Hippocampal formation (tissue), 2 donors: Measurements from ENCODE around the gene ABCA4.
"Not testable (repeated sequence)": the region's sequence is repeated elsewhere in the genome, so short reads cannot be mapped to it uniquely, and the experiment has no call there.

Source experiments
- DNase-seq, 2 donors: peaks; one replicate each; lab custom pipeline; 2025; lab: John Stamatoyannopoulos, UW

Gene ABCA4

DNA sequence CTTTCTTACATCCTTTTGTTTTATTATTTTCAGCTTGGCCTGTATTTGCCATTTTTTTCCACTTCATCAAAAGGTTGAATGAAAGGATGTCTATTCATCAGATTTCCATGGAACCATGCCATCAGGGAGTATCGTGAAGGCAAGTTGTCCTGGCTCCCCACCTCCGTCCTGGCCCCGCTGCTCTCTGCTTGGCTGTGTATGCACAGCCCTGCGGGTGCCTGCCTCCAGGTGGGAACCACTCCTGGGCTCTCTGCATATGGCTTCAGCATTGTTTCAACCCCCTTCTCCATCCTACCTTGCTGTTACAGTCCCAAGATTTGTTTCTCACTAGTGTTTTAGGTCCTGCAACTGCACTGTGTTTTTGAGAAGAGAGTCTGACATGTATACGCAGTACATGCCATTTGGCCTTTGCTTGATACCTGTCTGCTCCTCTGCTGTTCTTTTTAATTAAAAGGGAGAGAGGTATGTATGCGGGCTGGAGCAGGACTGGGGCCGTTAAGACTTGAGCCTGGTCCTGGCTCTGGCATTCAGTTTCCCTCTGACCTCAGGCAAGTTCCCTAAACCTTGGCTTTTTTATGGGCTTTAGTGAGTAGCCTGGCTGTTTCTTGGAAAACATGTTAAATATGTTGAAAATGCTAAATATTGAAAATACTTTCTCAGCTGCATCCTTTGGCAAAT, 141.8 kb downstream of the ABCA4 start:
- no peak for DNase-seq

DNA sequence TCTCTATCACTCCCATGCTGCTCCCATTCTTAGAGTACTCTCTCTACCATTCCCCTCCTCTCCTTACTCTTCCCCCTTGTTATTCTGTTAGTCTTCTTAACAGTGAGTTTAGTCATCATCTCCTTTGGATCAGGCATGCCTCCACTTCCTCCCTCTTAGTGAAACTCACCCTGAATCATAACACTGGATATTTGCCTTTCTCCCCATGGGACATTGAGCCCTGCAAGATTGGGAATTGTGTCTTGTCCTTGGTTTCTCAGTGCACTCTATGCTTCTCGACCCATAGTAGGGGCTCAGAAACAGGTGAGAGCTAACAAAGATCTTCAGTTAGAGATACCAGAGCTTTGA, 143.4 kb downstream of the ABCA4 start:
- no peak for DNase-seq

DNA sequence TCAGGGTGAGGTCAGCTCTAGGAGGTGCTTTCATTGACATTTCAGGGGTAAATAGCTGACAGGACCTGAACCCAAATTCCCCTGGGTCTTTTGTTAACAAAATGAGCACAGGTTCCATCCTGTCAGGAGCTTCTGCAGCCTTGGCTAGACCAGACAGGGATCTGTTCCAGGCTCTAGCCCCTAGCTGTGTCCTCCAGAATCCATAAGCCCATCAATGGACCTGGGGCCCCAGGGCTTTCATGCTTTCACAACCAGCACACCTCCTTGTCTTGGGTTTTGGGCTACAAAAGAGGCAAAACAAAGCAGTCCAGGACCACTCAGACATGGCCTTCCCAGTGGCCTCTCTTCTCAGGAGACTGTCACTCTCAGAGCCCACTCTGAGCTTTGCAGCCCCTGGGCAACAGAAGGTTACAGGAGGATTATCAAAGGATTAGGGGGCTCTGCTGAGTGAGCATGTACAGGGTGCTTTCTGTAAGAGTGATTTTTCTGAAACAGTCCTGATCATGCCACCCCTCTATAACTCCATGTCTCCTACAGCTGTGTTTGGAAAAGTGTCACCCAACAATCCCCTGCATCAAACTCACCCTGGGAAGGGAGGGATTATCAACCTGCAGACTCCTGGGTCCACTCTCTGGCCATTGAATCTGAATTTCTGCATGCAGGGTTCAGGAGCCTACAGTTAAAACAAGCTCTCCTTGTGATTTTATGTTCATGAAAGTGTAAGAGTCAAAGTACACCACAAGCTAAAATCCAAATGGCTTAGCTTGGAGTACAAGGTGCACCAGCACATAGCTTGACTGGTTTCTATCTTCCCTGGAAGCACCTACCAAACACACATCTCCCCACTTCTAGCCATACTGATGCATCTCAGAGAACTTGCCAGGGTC, 144.0 kb downstream of the ABCA4 start:
- no peak for DNase-seq

DNA sequence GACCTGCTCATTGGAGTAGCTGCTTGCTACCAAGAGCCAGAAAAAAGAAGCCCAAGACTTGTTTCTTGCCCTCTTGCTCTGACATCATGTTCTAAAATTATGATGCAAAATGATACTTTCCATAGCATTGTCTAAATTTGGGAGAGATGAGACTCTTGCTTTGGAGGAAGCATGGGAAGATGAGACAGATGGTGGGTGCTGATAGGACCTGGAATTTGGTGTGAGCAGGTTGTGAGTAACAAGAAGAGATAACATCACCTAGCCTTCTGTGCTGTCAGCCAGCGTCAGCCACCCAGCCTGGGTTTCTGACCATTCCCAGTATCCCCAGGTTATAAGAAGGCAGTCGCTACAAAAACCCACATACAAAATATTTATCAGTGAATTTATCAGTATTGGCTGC, 144.7 kb downstream of the ABCA4 start:
- DNase-seq: no peak

DNA sequence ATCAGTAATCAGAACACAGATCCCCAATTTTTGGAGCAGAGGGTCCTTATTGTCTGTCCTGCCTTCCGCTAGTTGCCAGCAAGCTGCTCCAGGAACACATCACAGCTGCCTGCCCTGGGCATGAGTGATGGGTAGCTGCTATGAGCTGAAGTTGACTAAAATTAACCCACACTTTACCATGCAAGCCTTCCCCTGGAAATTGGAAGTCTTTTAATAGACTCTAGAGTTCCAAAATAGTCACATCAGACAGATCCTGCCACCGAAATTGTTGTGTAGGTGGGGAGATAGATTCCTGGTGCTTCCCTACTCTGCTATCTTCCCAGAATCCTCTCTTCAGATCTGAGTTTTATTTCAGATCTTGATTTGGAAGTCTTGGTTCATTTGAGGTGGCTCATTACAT, 148.6 kb downstream of the ABCA4 start:
- no peak for DNase-seq

DNA sequence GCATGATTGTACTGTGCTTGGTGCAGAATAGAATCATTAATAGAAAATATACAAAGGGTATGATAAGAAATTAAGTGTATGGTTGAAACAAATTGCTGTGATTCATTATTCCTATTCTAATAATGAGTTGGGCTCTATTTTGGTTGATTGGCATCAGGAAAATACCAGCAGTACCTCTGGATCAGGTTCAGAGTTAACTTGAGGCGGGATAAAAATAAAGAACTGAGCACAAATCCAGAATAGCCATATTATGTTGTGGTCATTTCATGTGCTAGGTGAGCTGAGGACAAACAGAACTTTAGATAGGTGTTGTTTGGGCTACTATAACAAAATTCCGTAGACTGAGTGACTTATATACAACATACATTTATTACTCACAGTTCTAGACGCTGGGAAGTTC, 151.1 kb downstream of the ABCA4 start:
- no peak for DNase-seq

DNA sequence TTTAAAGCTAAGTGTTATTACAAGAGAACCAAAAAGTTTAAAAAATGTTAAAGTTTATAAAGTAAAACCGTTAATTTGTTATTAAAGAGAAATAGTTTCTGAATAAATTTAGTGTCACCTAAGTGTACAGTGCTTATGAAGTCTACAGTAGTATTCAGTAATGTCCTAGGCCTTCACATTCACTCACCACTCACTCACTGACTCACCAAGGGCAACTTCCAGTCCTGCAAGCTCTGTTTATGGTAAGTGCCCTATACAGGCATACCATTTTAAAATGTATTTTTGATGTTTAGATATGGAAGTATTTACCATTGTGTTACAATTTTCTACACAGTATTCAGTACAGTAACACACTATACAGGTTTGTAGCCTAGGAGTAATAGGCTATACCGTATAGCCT, 151.6 kb downstream of the ABCA4 start:
- DNase-seq: no peak

DNA sequence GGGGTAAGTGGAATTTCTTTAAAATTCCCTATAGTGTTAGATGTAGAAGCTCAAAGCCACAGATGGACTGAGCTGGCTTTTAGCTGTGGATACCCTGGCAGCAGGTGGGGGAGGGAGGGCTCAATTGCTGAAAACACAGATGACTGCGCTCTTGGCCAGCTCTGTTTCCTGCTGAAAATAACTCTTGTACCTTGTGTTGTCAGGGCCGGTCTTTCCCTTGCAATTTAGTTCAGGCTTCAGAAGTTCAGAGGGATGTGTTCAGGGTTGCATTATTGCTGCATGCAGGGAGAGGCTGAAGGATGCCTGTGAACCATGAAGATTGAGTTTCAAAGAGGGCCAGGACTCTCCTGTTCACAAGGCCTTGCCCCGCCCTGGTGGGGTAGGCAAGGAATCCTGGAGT, 153.6 kb downstream of the ABCA4 start:
- DNase-seq: no peak

DNA sequence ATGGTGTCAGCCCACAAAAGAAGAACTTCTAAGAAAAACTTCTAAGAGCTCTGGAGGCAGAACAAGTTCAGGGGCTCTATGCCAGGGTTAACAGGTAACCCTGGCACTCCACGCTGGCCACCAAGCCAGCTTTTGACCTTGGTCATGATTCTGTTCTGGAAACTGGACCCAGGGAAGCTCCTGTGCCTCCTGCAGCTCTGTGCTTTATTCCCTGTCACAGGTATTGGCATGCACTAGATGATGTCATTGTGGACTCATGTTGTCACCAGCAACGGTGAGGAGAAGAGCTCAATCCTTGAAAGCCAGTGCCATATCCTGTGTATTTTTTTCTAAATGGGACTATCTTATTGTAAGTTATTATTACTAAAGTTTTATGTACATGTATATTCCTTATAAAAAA, 155.1 kb downstream of the ABCA4 start:
- no peak for DNase-seq

DNA sequence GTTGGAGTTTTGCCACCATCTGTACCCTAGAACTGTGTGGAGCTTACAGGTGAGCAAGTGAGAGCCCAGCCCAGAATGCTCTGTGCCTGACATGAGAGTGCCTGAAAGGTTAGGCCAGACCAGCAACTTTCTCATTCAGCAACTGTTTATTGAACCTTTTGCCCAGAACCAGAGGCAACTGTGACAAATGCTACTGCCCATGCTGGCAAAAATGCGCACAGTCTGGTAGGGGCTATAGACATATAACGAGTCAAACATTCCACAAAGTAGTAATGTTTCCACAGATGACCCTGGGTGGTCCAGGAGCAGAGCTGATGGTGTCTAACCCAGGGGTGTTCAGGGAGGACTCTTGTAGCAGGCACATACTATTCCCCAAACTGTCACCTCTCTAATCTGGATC, 155.7 kb downstream of the ABCA4 start:
- DNase-seq: no peak

DNA sequence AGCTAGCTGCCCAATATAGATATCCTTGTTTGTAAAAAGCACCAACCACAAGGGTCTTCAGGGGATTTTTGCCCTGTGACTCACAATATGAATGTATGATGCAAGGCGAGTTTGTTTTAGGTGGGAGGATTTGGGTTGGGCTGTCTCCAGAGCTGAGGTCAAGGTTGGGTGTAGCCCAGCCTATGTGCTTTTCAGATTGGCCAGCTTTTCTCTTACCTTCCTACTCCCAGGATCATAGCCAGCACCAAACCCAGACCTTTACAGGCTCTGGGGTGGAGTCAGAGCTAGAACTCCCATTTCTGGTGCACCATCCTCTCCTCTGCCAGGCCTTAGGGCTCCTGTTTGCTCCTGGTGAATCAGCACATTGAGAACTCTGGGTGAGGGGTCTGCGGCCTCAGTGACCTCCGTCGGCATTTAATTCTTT, 156.2 kb downstream of the ABCA4 start:
- DNase-seq: no peak

DNA sequence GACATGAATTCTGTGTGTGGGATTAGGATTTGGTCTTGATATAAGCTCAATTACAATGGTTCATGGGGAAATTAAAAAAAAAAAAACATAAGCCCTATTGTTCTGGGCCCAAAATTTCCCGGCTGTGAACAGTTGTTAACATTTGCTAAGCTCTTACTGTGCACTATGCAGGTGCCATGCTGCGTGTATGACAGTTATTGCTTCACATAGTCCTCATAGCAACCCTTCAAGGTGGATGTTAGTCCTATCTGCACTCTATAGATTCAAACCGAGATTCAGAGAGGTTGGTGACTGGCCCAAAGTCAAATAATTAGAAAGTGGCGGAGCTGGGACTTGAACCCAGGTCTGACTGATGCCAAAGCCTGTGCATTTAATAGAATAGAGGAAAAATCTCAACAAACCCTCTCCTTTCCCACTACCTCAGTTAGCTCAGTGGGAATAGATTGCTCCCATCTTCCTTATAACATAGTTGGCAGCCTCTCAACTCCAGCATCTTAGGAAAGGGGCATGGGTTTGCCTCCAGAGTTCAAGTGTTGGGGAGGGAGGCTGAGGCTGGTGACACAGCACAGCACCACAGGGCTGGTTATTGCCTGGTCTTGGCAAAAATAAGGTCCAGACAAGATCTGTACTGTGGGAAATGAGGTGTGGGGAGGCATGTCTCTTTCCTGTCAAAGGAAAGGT, 156.7 kb downstream of the ABCA4 start:
- no peak for DNase-seq

DNA sequence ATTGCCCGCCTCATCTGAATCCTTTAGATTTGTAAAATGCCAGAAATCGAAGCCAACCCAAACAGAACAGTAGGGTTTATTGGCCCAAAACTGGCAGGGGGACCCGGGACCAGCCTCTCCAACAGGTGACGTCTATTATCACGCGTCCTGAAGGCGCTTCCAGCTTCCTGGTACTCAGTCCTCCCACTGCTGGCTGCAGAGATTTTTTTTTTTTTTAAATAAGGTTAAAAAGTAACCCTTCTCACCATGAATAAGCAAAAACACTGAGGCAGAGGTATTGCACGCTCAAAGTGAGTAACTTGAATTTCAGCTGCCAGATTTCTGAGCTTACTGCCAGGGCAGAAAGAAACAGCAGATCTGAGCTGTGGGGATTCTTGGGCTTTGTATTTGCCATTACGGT, 157.4 kb downstream of the ABCA4 start:
- DNase-seq: no peak

DNA sequence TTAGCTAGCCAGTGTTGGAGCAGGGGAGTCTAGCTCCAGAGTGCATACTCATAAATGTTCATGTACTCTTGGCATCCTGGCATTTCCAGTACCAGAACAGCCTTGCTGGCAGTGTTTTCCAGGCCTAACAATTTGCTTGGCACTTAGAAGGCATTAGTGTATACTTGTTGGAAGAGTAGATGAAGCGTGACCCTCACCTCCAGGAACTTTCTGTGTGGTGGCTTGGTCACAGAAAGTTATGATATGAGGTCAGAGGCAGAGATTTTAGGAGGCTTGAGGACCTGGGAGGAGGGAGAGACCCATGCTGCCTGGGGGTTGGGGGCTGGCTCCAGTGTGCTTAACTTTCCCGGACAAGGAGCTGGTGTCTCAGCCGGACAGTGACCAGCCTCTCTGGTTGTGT, 159.0 kb downstream of the ABCA4 start:
- no peak for DNase-seq

DNA sequence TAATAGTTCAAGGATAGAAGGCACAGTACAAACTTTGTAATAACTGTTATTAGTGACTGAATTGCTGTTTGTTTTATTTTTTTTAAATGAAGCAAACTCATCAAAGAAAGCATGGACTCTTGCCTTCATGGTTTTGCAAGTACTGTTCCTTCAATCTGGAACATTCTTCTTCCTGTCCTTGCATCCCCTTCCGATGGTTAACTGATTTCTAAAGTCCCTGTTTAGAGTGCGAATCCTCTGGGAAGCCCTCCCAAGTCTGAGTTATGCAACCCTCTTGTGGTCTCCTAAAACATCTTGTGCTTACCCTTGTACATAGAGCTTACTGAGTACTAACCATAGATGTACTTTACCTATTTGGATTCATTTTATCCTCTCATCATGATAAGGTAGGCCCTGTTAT, 159.5 kb downstream of the ABCA4 start:
- no peak for DNase-seq

DNA sequence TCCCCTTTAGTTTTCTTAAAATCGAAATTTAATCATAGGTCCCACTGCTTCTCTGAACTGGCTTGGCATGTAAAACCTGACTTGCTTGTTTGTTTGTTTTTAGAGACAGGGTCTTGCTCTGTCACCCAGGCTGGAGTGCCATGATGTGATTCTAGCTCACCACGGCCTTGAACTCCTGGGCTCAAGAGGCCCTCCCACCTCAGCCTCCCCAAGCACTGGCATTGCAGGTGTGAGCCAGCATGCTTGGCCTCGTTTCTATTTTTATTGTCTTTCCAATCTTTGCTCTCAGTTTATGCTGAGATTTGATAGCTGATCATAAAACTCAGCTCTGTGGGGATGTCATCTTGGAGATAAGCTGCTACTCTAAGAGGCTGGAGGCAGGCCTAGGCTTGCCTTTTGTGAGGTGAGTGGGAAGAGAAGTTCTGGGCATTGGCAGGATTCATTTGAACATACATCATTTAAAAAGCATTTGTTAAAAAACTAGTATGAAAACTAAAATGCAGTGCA, 160.3 kb downstream of the ABCA4 start:
- DNase-seq: no peak

DNA sequence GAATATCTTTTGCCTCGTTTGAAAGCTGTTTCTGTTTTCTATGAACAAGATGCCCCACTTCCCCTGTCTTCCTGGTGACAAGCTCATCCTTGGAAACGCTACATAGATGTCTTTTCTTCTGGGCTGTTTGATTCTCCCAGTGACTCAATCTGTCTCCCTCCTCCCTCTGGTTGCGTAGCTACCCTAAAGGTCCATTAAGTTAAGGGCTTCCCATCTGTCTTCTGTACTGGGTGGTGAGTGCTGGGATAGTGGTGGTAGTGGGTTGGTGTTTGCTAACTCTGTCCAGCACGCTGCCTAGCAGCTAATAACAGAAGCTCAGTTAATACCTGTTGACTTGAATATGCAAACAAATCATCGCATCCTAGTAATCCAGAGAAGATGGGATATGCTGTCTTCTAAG, 161.5 kb downstream of the ABCA4 start:
- DNase-seq: no peak

DNA sequence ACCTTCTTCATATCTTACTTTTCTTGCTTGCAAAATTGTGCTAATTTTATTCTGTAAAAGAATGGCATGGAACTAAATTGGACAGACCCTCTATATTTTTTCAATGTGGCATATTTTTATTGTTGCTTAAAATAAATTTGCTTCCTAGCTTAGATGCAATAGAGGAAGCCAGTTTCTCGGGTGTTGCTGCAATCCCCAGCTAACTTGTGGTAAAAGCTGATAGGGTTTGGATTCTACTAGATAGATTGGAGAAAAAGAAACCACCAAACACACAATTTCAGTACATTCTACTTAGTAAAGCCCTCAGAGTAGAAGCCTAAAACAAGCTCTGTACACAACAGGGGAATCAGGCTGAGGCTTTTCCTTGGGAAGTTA, 162.2 kb downstream of the ABCA4 start:
- no peak for DNase-seq

DNA sequence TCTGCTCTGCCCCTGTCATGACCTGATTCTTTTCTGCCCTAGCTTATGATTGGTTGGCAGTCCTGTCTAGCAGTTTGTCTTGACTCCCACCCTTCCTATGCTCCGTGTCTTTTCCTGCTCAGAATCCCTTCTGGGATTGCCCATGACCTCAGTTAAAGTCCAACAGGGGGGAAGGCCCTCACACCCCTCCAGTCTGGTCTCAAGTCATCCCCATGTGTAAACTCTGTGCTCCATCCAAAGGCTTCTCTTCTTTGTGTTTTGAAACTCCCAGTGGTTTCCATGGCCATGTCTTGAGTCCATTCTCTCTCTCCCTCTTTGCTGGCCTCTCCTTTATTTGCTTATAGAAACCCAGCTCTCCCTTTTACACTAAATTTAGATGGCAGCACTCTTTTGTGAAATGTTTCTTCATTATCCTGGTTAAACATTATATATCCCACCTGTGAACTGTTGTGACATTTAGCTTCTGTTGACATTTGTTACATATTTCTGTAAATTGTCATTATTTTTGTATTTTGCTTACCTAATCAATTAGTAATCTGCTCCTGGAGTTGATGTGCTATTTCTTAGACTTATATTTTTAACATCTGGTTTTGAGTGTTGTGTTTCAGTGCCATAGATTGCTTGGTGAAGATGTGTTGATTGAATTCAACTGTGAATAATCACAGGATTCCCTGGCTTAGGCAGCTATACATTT, 162.8 kb downstream of the ABCA4 start:
- DNase-seq: no peak

DNA sequence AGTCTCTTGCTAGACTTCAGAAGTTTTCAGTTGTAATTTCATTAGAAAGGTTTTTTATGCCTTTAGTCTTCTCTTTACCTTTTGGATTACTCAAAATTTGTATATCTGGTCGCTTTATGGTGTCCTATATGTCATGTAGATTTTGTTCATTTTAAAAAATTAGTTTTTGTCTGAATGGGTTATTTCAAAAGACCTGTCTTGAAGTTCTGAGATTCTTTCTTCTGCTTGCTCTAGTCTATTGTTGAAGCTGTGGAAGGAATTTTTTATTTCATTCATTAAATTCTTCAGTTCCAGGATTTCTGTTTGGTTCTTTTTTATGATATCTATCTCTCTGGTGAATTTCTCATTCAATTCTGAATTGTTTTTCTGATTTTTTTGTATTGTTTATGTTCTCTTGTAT, 165.2 kb downstream of the ABCA4 start:
- DNase-seq: no peak

DNA sequence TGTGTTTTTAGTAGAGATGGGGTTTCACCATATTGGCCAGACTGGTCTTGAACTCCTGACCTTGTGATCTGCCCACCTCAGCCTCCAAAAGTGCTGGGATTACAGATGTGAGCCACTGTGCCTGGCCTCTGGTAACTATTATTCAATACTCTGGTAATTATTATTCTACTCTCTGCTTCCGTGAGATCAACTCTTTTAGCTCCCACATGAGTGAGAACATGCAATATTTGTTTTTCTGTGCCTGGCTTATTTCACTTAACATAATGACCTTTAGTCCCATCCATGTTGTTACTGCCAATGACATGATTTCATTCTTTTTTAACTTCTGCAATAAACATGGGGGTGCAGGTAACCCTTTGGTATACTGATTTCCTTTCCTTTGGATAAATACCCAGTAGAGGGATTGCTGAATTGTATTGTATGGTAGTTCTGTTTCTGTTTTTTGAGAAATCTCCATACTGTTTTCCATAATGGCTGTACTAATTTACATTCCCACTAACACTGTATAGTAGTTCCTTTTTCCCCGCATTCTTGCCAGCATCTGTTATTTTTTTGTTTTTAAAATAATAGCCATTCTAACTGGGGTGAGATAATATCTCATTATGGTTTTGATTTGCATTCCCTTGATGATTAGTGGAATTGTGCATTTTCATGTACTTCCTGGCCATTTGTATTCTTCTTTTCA, 173.8 kb downstream of the ABCA4 start:
- DNase-seq: not testable (repeated sequence)
